NCI-H774 (cell line): Measurements from ENCODE around the gene ZNF804A.
"Not testable (repeated sequence)": the region's sequence is repeated elsewhere in the genome, so short reads cannot be mapped to it uniquely, and the experiment has no call there.

Experiments
- DNase-seq: peaks from one replicate; lab custom pipeline; 2025; lab: John Stamatoyannopoulos, UW

The ZNF804A gene

DNA sequence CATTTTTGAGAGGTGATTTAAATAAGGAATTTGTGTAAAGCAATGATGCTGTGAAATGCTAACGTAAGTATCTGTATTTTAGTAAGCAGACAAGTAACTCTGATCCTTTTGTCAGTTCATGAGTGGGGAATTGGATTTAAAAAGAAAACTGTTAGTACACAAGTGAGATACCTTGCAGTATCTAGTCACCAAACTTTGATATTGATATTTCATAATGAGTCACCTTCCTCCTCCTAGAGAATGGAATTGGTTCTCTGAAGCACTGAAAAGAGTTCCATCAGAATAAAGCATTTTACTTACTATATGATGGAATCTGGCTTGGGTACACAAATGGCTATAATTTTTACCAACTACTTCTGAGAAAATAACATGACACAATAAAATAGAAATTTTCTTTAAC, 232.2 kb downstream of the ZNF804A start:
- no peak for DNase-seq

GRCh38 chr2:184834699-184835397, 236.5 kb downstream of the ZNF804A start:
- no peak for DNase-seq

DNA sequence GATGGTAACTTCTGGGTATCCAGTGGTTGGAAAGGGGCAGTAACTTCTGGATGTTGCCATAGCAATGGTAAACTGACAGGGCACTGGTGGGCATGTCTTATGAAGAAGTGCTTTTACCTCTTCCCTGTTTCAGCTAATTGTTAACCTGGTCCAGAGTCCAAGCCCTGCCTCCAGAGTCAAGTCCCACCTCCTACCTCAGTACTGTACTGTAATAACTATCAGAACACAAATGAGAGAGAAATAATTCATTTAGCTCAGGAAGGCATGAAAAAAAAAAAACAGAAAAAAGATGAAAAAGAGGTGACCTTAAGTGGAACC, 237.0 kb downstream of the ZNF804A start:
- no peak for DNase-seq

GRCh38 chr2:184847331-184847730, 249.0 kb downstream of the ZNF804A start:
- DNase-seq = no peak

- no peak for DNase-seq
Measured at GRCh38 chr2:184849516-184849915, 251.2 kb downstream of the ZNF804A start.

GRCh38 chr2:184851576-184851975, 253.2 kb downstream of the ZNF804A start:
- DNase-seq = no peak

DNA sequence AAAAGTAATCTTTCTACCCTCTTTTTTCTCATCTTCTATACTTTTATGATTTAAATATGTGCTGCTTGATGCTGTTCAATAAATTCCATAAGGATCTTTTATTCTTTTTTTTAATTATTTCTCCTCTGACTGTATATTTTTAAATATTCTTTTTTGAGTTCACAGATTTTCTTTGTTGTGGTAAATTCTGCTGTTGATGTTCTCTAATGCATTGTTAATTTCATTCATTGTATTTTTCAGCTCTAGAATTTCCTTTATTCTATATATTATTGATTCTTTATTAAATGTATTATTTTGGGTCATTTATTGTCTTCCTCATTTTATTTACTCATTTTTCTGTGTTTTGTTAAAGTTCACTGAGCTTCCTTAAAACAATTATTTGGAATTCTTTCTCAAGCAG, 260.9 kb downstream of the ZNF804A start:
- no peak for DNase-seq

DNA sequence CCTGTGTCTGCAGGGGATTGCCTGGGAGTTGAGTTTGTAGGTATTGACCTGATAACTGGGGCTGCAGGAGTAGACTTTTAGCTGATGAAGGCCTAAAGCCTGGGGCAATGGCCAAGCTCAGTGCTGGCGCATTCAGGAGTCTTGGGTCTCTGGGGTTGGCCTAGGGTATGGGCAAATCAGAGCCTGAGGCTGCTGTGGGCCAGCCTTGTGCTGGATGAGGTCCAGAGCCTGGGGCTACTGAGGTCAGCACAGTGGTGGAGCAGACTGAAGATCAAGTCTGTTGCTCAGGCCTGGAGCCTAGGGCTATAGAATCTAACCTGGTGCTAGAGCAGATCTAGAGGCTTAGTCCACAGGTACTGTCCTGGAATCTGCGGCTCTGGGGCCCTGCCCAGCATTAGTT, 262.4 kb downstream of the ZNF804A start:
- DNase-seq = no peak

DNA sequence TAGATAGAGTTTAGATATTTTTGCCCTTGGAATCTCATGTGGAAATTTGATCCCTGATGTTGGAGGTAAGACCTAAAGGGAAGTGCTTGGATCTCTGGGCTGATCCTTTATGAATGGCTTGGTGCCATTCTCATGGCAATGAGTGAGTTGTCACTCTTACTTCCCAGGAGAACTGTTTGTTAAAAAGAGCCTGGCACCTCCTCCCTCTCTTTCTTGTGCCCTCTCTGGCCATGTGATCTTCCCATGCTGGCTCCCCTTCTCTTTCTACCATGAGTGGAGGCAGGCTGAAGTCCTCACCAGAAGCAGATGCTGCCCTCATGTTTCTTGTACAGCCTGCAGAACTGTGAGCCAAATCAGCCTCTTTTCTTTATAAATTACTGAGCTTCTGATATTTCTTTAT, 276.9 kb downstream of the ZNF804A start:
- DNase-seq = no peak

DNA sequence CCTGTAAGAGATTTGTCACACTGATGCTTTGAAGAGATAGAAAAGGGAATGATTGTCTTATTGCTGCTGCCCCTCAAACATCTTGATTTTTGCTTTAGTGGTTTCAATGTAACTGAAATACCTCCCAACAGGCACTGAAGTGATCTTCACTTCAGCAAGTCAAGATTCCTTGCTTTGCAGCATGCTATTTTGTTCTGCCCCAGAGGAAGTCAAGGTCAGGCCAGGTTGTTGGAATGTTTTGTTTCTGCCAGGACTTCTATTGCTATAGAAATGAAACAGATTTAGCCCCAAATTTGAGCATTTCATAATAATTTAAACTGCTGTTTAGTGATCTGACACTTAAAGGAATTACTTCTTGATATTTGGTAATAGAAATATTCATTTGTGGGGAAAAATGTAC, 277.6 kb downstream of the ZNF804A start:
- no peak for DNase-seq

GRCh38 chr2:184877909-184878308, 279.6 kb downstream of the ZNF804A start:
- no peak for DNase-seq

GRCh38 chr2:184879671-184880070, 281.3 kb downstream of the ZNF804A start:
- no peak for DNase-seq

- DNase-seq = not testable (repeated sequence)
Measured at GRCh38 chr2:184886585-184886984, 288.3 kb downstream of the ZNF804A start.

DNA sequence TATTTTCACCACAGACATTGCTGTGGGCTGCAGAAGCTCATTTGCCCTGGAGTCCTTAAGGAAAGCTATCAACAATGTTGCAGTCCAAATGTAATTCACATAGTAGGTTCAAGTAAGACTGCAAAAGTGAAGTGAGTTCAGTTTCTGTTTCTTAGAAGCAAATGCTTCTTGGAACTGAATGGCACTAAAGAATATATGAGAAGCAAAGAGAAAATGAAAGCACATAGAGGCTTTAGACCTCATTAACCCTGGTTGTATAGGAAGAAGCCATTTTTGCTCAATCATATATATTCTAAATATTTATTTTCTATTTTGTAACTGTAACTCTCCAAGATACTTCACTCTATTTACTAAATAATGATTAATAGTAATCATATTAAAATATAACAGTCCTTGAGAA, 292.0 kb downstream of the ZNF804A start:
- no peak for DNase-seq

DNA sequence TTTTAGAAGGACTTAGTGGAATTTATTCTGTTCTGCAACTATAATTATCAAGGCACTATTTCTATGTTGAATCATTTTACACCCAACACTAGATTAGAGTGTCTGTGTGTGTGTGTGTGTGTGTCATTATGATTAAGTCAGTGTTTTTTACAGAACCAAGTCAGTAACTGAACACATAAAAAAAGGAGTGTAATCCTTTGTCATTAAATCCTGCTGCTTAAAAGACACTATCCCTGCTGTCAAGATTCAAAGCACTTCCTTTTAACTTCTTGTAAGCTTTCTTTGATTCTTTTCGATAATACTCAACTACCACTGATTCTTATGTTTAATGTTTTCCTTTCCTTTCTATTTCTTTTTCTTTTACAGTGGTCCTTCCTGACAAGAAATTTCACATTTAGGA, 306.7 kb downstream of the ZNF804A start:
- no peak for DNase-seq

DNA sequence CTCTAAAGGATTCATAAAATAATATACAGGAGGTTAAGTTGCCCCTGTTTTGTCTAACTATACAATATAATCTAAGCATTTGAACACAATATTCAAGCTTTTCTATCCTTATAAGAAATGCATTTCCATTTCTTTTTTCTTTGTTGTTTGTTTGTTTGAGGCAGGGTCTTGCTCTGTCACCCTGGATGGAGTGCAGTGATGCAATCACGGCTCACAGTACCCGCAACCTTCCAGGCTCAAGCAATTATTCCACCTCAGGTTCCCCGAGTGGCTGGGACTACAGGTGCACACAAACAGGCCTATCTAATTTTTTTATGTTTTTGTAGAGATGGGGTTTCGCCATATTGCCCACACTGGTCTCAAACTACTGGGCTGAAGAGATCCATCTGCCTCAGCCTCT, 307.8 kb downstream of the ZNF804A start:
- DNase-seq = no peak

- no peak for DNase-seq
Measured at GRCh38 chr2:184906709-184907108, 308.4 kb downstream of the ZNF804A start.

- no peak for DNase-seq
Measured at GRCh38 chr2:184908966-184909365, 310.6 kb downstream of the ZNF804A start.

- no peak for DNase-seq
Measured at GRCh38 chr2:184920451-184920965, 322.2 kb downstream of the ZNF804A start.

DNA sequence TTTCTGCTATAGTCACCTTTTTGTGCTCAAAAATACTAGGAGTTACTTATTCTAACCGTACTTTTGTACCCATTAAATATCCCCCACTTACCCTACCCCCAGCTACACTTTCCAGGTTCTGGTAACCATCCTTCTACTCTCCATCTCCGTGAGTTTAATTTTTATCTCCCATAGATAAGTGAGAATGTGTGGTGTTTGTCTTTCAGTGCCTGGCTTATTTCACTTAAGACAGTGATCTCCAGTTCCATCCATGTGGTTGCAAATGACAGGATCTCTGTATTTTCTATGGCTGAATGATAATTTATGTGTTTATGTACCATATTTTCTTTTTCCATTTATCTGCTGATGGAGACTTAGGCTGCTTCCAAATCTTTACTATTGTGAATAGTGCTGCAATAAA, 323.3 kb downstream of the ZNF804A start:
- DNase-seq = no peak

DNA sequence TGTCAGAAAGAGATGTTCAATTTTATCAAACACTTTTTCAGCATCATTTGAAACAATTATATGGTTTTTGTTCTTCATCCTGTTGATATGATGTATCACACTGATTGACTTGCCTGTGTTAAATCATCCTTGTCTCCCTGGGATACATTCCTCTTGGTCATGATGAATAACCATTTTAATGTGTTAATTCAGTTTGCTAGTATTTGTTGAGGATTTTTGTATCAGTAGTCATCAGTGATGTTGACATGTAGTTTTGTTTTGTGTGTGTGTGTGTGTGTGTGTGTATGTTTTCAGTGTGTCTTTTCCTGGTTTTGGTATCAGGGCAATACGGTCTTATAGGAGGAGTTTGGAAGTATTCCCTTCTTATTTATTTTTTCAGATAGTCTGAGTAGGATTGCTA, 325.4 kb downstream of the ZNF804A start:
- no peak for DNase-seq

GRCh38 chr2:184927040-184927439, 328.7 kb downstream of the ZNF804A start:
- DNase-seq = no peak

- DNase-seq = no peak
Measured at GRCh38 chr2:184936761-184937160, 338.4 kb downstream of the ZNF804A start.

DNA sequence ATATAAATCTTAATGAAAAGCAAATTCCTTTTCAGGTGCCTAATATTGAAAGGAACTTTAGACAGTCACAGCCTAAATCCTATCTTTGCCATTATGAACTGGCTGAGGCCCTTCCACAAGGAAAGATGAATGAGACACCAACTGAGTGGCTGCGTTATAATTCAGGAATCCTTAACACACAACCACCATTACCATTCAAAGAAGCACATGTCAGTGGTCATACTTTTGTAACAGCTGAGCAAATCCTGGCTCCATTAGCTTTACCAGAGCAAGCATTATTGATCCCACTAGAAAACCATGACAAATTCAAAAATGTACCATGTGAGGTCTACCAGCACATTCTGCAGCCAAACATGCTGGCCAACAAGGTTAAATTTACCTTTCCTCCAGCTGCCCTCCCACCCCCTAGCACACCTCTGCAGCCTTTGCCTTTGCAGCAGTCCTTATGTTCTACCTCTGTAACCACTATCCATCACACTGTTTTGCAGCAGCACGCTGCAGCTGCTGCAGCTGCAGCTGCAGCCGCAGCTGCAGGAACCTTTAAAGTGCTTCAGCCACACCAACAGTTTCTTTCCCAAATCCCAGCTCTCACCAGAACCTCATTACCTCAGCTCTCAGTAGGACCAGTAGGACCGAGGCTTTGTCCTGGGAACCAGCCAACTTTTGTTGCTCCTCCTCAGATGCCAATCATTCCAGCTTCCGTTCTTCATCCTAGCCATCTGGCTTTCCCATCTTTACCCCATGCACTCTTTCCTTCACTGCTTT, 340.1 kb downstream of the ZNF804A start:
- DNase-seq = no peak
